Colon (tissue), 2 donors: ENCODE data around the gene OR6K3.

ENCODE experiments used
- FAIRE-seq: peaks from 2 replicates; lab custom pipeline; 2012; peaks lifted over from hg19 to GRCh38; lab: Jason Lieb, UNC
- donor health status: control.
- donor health status: control.

OR6K3 gene

GRCh38 chr1:158687037-158687436, 33.5 kb downstream of the OR6K3 start:
- no peak for FAIRE-seq

DNA sequence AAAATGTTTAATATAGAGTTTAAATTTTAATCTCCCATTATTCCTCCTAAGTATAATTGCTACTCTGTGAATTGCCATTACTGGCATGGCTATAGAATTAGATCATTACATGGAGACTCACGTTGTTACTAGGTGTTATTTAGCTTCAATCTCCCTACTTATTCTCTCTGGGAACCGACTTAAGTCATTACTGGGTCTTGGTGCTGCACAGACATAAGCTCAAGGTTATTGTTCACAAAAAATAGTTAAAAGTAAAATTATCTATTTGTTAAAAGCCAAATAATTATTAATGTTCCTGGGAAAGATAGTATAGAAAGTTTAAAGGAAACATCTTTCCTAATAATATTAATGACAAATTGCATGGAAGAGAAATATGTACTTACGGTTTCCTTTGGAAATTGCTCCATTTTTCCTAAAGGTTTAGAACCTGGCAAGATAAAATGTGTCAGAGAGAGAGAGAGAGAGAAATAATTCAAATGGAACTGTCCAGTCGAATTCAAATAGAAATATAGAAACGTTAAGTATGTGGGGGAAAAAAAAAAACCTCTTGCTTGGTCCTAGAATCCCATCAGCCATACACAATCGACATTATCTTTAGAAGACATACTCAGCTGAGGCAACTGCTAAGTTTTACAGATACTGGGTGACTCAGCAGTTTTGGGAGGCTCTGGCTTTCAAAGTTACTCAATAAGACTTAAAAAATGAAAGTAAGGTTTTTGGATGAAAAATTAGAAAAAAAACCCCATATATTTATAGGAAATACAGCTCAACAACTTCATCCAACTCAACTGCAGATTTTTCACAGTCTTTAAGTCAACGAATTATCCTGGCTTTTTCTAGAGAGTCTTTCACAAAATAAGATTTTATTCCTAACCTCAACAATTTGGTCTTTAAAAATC, 34.2 kb downstream of the OR6K3 start, which contains the start of gene SPTA1:
Gene SPTA1, minus strand, starts transcription at position 605 of the 899 bp plus-strand sequence. Its CDS starts 198 bp downstream, at position 407.
- FAIRE-seq, result no peak

GRCh38 chr1:158685085-158685484, 35.4 kb downstream of the OR6K3 start:
- no peak for FAIRE-seq

GRCh38 chr1:158681606-158682005, 38.9 kb downstream of the OR6K3 start:
- FAIRE-seq, result no peak

- FAIRE-seq, result no peak
These were observed 41.2 kb downstream of the OR6K3 start for GRCh38 chr1:158679289-158679688.

GRCh38 chr1:158675563-158676323, 44.8 kb downstream of the OR6K3 start:
- FAIRE-seq, result no peak

- no peak for FAIRE-seq
These were observed 46.2 kb downstream of the OR6K3 start for GRCh38 chr1:158674302-158674701.
